Tibial nerve (tissue), 4 donors: ENCODE results near the gene SMIM12. TPM values are rescaled to one million over a fixed set of nuclear protein-coding genes. Genes with fewer than 3 reads are reported as not detected.

Source experiments
- DNase-seq, 2 donors: peaks; one replicate each; pipeline ENCODE4 v3.0.0-alpha.2; 2019; ENCODE audit warnings: low spot score in 2 of 2
- H3K27ac ChIP-seq, 4 donors: fragments of 200-600 bp; sonication (generic) in 3 of 4; one replicate each; pipeline ENCODE4 v1.5.1; 2017 to 2019; ENCODE audit warnings: mild to moderate bottlenecking in 1 of 4
- H3K27me3 ChIP-seq, 2 donors: fragments of 200-600 bp; sonication (generic) in 1 of 2; one replicate each; pipeline versions ENCODE4 v1.5.1 to v1.6.0; 2017 to 2019
- H3K36me3 ChIP-seq, 3 donors: fragments of 200-600 bp; sonication (generic); one replicate each; pipeline ENCODE4 v1.5.1; 2018 to 2019
- H3K4me1 ChIP-seq, 4 donors: fragments of 200-600 bp; sonication (generic) in 3 of 4; one replicate each; pipeline ENCODE4 v1.5.1; 2017 to 2019
- H3K4me3 ChIP-seq, 4 donors: fragments of 200-600 bp; sonication (generic) in 3 of 4; one replicate each; pipeline ENCODE4 v1.5.1; 2017 to 2019; ENCODE audit warnings: mild to moderate bottlenecking in 1 of 4, moderate library complexity in 1 of 4
- H3K9me3 ChIP-seq, 4 donors: fragments of 200-600 bp; sonication (generic) in 3 of 4; one replicate each; pipeline ENCODE4 v1.5.1; 2017 to 2019
- CTCF ChIP-seq, 5 experiments: fragments of 200-600 bp in 3 of 5; fragments of 450-650 bp in 2 of 5; sonication (generic) in 3 of 5; IDR thresholded peaks; one replicate each; pipeline ENCODE4 v1.5.1; 2016 to 2019; ENCODE audit warnings: antibody characterized with exemption in 5 of 5, mild to moderate bottlenecking in 3 of 5, moderate library complexity in 2 of 5
- EP300 ChIP-seq, 2 donors: sonication (generic); formaldehyde crosslinking; IDR thresholded peaks; one replicate each; pipeline ENCODE4 v1.6.1; 2017; ENCODE audit warnings: antibody characterized with exemption in 2 of 2, mild to moderate bottlenecking in 1 of 2
- POLR2A ChIP-seq, 2 donors: fragments of 450-650 bp; IDR thresholded peaks; one replicate each; pipeline ENCODE4 v1.6.1; 2017; ENCODE audit warnings: antibody characterized with exemption in 2 of 2, mild to moderate bottlenecking in 2 of 2, moderate library complexity in 2 of 2
- WGBS, 2 donors: methylation state at CpG; one replicate each; pipeline ENCODE4 v1.1.5; 2018; 5-methylcytosine and 5-hydroxymethylcytosine counted together
- total RNA-seq, 4 donors: library from RNA; depleted of rRNA; stranded (reverse); fragments of >200 nt; gene quantifications; one replicate each; pipeline ENCODE4 v1.1.0, GENCODE V29; 2016

The SMIM12 gene
- total RNA-seq: 10 to 100 TPM; 17.5 to 35.1 (median 22.0) TPM

- H3K27me3 ChIP-seq: no peaks in the 10 kb centered on the region
- H3K4me1 ChIP-seq: peaks cover 0 to 40% (median 18%) of the 10 kb centered on the region in 4 donors
- DNase-seq: peak; percentile 87 to 91
- TF ChIP-seq POLR2A (IDR thresholded peaks at IDR 0.05) (peak; percentile 47 to 58), CTCF (IDR thresholded peaks at IDR 0.05) (peak; percentile 82 to 96 (median 88)), EP300 (IDR thresholded peaks at IDR 0.05) (peak in 1 of 2 donors; percentile 90)
- WGBS, 2 donors: 1 to 2% methylated on average over 30 to 38 of the region's 47 CpGs
- peak within 1 kb of the TSS; percentile 53 to 92 (median 84) for H3K27ac ChIP-seq
- H3K4me3 ChIP-seq: peak within 1 kb of the TSS; percentile 50 to 90 (median 78)
- no peaks in the 10 kb centered on the region for H3K9me3 ChIP-seq
- H3K36me3 ChIP-seq: peaks cover 0 to 18% (median 0%) of the 10 kb centered on the region in 3 donors
Observed at GRCh38 chr1:34859446-34860200, at the start of gene SMIM12. Gene SMIM12, minus strand, starts transcription at chr1:34859749. Its CDS starts 3,772 bp downstream, at chr1:34855977.

- H3K27me3 ChIP-seq: no peaks in the 10 kb centered on the region
- H3K4me1 ChIP-seq: no peaks in the 10 kb centered on the region
- no peaks in the 10 kb centered on the region for H3K36me3 ChIP-seq
- H3K4me3 ChIP-seq: no peak overlapping the region
- no peaks in the 10 kb centered on the region for H3K9me3 ChIP-seq
- TF ChIP-seq EP300 (IDR thresholded peaks at IDR 0.05): no peak
- DNase-seq: no peak
- 54 to 56% methylated on average over 3 of the region's 3 CpGs for WGBS, 2 donors
- H3K27ac ChIP-seq: no peak overlapping the region
Observed at GRCh38 chr1:34908369-34908768, 48.8 kb upstream of the SMIM12 start.

GRCh38 chr1:34907487-34908090 lies 48.0 kb upstream of the SMIM12 start:
- DNase-seq: no peak
- no peaks in the 10 kb centered on the region for H3K4me1 ChIP-seq
- H3K27me3 ChIP-seq: no peaks in the 10 kb centered on the region
- no peaks in the 10 kb centered on the region for H3K9me3 ChIP-seq
- no peak overlapping the region for H3K27ac ChIP-seq
- no peaks in the 10 kb centered on the region for H3K36me3 ChIP-seq
- H3K4me3 ChIP-seq: no peak overlapping the region
- 63 to 64% methylated on average over 5 of the region's 5 CpGs for WGBS, 2 donors
- no peak for TF ChIP-seq EP300 (IDR thresholded peaks at IDR 0.05)
- no peak for TF ChIP-seq POLR2A (IDR thresholded peaks at IDR 0.05)
- TF ChIP-seq CTCF (IDR thresholded peaks at IDR 0.05): no peak

GRCh38 chr1:34906756-34907155 lies 47.2 kb upstream of the SMIM12 start:
- no peaks in the 10 kb centered on the region for H3K36me3 ChIP-seq
- no peak overlapping the region for H3K27ac ChIP-seq
- no peak for DNase-seq
- H3K9me3 ChIP-seq: no peaks in the 10 kb centered on the region
- 46 to 59% methylated on average over 4 of the region's 4 CpGs for WGBS, 2 donors
- no peaks in the 10 kb centered on the region for H3K27me3 ChIP-seq
- no peaks in the 10 kb centered on the region for H3K4me1 ChIP-seq
- TF ChIP-seq CTCF (IDR thresholded peaks at IDR 0.05): no peak
- no peak for TF ChIP-seq POLR2A (IDR thresholded peaks at IDR 0.05)
- TF ChIP-seq EP300 (IDR thresholded peaks at IDR 0.05): no peak
- no peak overlapping the region for H3K4me3 ChIP-seq

- 57 to 61% methylated on average over 1 of the region's 1 CpG for WGBS, 2 donors
Observed at GRCh38 chr1:34906222-34906621, 46.7 kb upstream of the SMIM12 start.

More at GRCh38 chr1:34906222-34906621, 46.7 kb upstream of the SMIM12 start:
- H3K9me3 ChIP-seq: no peaks in the 10 kb centered on the region
- no peak overlapping the region for H3K4me3 ChIP-seq
- no peaks in the 10 kb centered on the region for H3K4me1 ChIP-seq
- H3K27ac ChIP-seq: no peak overlapping the region
- DNase-seq: no peak
- H3K27me3 ChIP-seq: peaks cover 0 to 3% of the 10 kb centered on the region in 2 donors
- TF ChIP-seq CTCF (IDR thresholded peaks at IDR 0.05) (no peak), EP300 (IDR thresholded peaks at IDR 0.05) (no peak), POLR2A (IDR thresholded peaks at IDR 0.05) (no peak)
- H3K36me3 ChIP-seq: no peaks in the 10 kb centered on the region
